Measurements from ENCODE around the gene SCN4B. TPM values are rescaled to one million over a fixed set of nuclear protein-coding genes. Genes with fewer than 3 reads are reported as not detected.

SCN4B gene
- total and polyA plus RNA-seq, 4 donors: 0.05 to 0.67 (median 0.42) TPM; not detected in 1

GRCh38 chr11:118108513-118108912, 44.1 kb downstream of the SCN4B start:
- DNase-seq (ENCODE audit: low spot score): no peak
- Histone ChIP-seq H3K4me1 (ENCODE audit: control insufficient read depth in 4 of 4, insufficient read depth in 4 of 4, low read length in 3 of 4) (no peaks in the 10 kb centered on the region), H3K4me3 (ENCODE audit: low read depth in 1 of 3, low read length in 3 of 3) (no peak overlapping the region), H3K27me3 (ENCODE audit: control insufficient read depth in 4 of 4, insufficient read depth in 4 of 4, low read length in 3 of 4) (no peaks in the 10 kb centered on the region), H3K27ac (ENCODE audit: low read depth in 1 of 2, low read length in 2 of 2) (no peak overlapping the region), H3K9me3 (ENCODE audit: control insufficient read depth in 4 of 4, low read length in 3 of 4) (no peaks in the 10 kb centered on the region), H3K36me3 (ENCODE audit: control insufficient read depth in 4 of 4, insufficient read depth in 3 of 4, low read depth in 1 of 4, low read length in 3 of 4) (no peaks in the 10 kb centered on the region), H3K9ac (ENCODE audit: low read depth in 1 of 2, low read length in 2 of 2) (no peak overlapping the region)
- TF ChIP-seq CTCF (IDR thresholded peaks at IDR 0.05; ENCODE audit: low read depth, low read length, missing input control) (no peak), REST (IDR thresholded peaks at IDR 0.05) (no peak), YY1 (IDR thresholded peaks at IDR 0.05) (no peak), GABPA (IDR thresholded peaks at IDR 0.05 in 1 of 2, conservative IDR thresholded peaks at IDR 0.05 in 1 of 2) (no peak)
- WGBS: 81% methylated on average over 5 of the region's 5 CpGs

GRCh38 chr11:118106789-118107335, 45.8 kb downstream of the SCN4B start:
- DNase-seq (ENCODE audit: low spot score): no peak
- H3K36me3 ChIP-seq (ENCODE audit: control insufficient read depth in 4 of 4, insufficient read depth in 3 of 4, low read depth in 1 of 4, low read length in 3 of 4): no peaks in the 10 kb centered on the region
- H3K9ac ChIP-seq (ENCODE audit: low read depth in 1 of 2, low read length in 2 of 2): no peak overlapping the region
- no peaks in the 10 kb centered on the region for H3K27me3 ChIP-seq (ENCODE audit: control insufficient read depth in 4 of 4, insufficient read depth in 4 of 4, low read length in 3 of 4)
- H3K4me3 ChIP-seq (ENCODE audit: low read depth in 1 of 3, low read length in 3 of 3): no peak overlapping the region
- WGBS: 76% methylated on average over 2 of the region's 2 CpGs
- no peak overlapping the region for H3K27ac ChIP-seq (ENCODE audit: low read depth in 1 of 2, low read length in 2 of 2)
- no peaks in the 10 kb centered on the region for H3K4me1 ChIP-seq (ENCODE audit: control insufficient read depth in 4 of 4, insufficient read depth in 4 of 4, low read length in 3 of 4)
- no peaks in the 10 kb centered on the region for H3K9me3 ChIP-seq (ENCODE audit: control insufficient read depth in 4 of 4, low read length in 3 of 4)
- TF ChIP-seq HNF4A (conservative IDR thresholded peaks at IDR 0.05) (no peak), HNF4G (IDR thresholded peaks at IDR 0.05) (no peak), FOXA1 (IDR thresholded peaks at IDR 0.05) (no peak), RXRA (IDR thresholded peaks at IDR 0.05) (no peak), EGR1 (IDR thresholded peaks at IDR 0.05; ENCODE audit: low read depth in 2 of 2) (no peak), FOXA2 (IDR thresholded peaks at IDR 0.05) (no peak), JUND (IDR thresholded peaks at IDR 0.05) (no peak), REST (IDR thresholded peaks at IDR 0.05) (no peak)
